ENCODE measurements around the gene SSPN.

DNA sequence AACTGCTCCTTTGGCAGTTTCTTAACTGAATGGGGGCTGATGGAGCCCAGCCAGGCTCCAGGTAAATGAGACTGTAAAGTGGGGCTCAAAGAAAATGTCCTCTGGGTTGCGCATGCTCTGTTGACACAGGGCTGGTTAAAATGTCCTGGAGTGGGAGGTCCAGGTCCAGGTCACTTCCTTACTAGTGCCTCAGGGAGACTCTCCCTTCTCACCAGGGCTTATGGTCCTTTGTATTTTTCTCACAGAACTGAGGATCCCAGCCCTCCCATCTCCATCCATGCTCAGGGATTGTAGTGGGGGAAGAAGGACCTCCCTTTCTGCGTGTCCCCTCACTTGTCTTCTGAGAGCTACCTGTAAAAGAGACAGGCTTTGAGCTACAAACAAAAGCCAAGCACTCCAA is 77.5 kb downstream of the SSPN start:
- TF ChIP-seq, protein P1, sequence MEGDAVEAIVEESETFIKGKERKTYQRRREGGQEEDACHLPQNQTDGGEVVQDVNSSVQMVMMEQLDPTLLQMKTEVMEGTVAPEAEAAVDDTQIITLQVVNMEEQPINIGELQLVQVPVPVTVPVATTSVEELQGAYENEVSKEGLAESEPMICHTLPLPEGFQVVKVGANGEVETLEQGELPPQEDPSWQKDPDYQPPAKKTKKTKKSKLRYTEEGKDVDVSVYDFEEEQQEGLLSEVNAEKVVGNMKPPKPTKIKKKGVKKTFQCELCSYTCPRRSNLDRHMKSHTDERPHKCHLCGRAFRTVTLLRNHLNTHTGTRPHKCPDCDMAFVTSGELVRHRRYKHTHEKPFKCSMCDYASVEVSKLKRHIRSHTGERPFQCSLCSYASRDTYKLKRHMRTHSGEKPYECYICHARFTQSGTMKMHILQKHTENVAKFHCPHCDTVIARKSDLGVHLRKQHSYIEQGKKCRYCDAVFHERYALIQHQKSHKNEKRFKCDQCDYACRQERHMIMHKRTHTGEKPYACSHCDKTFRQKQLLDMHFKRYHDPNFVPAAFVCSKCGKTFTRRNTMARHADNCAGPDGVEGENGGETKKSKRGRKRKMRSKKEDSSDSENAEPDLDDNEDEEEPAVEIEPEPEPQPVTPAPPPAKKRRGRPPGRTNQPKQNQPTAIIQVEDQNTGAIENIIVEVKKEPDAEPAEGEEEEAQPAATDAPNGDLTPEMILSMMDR (conservative IDR thresholded peaks at IDR 0.05) = no peak
- no peak for TF ChIP-seq ZFX (IDR thresholded peaks at IDR 0.05)
